ENCODE measurements around the gene NCLN.
"Not testable (repeated sequence)": the region's sequence is repeated elsewhere in the genome, so short reads cannot be mapped to it uniquely, and the experiment has no call there.

Gene NCLN

DNA sequence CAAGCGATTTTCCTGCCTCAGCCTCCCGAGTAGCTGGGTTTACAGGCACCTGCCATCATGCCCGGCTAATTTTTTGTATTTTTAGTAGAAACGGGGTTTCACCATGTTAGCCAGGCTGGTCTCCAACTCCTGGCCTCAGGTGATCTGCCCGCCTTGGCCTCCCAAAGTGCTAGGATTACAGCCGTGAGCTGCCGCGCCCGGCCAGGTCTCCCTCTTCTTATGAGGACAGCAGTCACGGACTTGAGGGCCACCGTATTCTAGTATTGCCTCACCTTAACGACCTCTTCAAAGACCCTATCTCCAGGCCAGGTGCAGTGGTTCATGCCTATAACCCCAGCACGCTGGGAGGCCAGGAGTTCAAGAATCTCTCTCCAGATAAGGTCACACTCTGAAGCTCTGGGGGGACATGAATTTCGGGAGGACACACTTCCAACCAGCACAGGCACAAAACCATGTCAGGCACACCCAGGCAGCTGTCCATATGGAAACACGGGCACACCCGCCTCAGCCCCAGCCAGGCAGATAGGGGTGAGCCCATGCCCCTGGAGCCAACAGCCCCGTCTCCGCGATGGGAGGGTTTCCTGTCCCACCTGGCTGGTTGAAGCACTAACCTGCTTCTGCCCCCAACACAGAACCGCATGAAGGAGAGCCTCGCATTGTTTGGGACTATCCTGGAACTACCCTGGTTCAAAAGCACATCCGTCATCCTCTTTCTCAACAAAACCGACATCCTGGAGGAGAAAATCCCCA, 28.5 kb upstream of the NCLN start:
- DNase-seq: no peak

DNA sequence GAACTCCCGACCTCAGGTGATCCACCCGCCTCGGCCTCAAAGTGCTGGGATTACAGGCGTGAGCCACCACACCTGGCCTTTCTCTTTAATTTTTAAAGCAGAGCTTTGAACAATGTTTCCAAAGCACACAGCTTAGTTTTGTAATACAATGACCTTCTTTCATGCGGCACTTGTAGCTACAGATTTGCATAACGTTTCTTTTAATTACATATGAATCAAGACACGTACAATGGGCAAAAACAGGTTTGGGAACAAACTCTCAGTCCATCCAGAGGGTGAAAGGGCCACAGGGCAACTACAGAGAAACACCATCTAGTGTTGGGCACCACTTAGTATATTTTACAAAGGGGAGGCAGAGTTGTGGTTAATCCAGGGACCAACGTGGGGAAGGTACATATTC, 26.2 kb upstream of the NCLN start:
- DNase-seq: no peak

DNA sequence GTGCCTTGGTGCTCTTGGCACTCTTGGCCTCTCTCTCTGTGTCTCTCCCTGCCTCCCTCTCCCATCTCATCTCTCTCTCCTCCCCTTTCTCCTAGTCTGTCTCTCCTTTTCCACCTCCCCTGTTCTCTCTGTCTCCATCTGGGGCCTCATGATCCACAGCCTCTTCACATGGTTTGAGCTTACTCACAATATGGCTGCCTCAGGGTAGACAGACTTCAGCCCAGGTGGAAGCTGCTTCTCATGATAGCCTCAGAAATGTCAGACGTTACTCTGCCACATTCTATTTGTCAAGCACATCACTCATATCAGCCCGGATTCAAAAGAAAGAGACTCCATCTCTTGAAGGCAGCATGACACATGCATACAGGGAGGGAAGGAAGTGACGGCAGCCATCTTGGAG, 25.5 kb upstream of the NCLN start:
- DNase-seq: no peak

DNA sequence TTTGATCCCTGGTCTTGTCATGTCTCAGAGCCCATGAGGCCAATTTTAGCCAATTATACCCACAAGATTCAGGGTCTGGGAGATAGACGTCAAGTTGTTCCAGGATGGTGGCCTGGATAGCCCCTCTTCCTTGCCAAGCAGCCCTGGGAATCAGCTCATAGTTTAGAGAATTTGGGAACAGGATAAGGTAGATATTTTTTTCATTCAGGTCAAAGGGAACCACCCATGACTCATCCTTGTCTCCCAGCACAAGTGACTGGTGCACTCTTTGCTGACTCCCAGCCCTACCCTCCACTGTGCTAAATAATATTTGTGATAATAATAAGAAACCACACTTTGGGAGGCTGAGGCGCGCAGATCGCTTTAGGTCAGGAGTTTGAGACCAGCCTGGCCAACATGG, 24.3 kb upstream of the NCLN start:
- DNase-seq: no peak

DNA sequence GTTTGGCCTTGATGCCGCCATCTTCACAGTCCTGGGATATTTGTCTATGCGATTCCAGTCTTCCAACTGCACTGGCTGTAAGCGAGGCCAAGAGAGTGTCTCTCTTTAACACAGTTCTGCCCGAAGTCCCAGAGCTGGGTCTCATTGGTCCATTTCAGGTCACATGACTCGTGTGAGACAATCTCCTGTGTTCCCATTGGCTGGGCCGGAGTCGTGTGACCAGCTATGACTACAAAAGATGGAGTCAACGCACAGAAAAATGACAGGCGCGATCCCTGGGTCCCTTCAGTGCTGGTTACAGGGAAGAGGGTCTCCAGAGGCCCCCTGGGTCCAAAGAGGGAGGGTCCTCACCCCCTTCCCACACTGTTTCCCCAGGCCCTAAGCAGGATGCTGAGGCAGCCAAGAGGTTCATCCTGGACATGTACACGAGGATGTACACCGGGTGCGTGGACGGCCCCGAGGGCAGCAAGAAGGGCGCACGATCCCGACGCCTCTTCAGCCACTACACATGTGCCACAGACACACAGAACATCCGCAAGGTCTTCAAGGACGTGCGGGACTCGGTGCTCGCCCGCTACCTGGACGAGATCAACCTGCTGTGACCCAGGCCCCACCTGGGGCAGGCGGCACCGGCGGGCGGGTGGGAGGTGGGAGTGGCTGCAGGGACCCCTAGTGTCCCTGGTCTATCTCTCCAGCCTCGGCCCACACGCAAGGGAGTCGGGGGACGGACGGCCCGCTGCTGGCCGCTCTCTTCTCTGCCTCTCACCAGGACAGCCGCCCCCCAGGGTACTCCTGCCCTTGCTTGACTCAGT, 23.1 kb upstream of the NCLN start:
- peak; percentile 44 for DNase-seq

DNA sequence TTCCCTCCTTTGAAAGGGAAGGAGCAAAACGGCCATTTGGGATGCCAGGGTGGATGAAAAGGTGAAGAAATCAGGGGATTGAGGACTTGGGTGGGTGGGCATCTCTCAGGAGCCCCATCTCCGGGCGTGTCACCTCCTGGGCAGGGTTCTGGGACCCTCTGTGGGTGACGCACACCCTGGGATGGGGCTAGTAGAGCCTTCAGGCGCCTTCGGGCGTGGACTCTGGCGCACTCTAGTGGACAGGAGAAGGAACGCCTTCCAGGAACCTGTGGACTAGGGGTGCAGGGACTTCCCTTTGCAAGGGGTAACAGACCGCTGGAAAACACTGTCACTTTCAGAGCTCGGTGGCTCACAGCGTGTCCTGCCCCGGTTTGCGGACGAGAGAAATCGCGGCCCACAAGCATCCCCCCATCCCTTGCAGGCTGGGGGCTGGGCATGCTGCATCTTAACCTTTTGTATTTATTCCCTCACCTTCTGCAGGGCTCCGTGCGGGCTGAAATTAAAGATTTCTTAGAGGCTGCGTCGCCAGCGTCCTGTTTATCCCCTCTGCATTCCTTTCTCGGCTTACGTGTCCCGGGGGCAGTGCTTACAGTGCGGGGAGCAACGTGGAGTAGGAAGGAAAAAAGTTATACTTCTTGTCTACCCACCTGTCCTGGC, 22.4 kb upstream of the NCLN start:
- DNase-seq: peak; percentile 61

DNA sequence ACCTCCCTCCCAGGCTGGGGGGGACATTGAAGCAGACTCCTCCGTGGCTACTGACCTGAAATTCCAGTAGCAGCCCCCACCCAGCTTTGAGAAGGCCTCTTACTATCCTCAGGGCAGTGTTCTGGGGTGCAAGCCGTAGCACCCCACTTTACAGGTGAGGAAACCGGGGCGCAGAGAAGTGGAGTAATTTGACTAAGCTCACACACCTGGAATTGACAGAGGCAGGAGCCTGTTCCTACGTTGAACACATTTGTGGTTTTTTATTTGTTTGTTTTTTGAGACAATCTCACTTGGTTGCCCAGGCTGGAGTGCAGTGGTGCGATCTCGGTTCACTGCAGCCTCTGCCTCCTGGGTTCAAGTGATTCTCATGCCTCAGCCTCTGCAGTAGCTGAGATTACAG, 21.8 kb upstream of the NCLN start:
- DNase-seq: no peak

DNA sequence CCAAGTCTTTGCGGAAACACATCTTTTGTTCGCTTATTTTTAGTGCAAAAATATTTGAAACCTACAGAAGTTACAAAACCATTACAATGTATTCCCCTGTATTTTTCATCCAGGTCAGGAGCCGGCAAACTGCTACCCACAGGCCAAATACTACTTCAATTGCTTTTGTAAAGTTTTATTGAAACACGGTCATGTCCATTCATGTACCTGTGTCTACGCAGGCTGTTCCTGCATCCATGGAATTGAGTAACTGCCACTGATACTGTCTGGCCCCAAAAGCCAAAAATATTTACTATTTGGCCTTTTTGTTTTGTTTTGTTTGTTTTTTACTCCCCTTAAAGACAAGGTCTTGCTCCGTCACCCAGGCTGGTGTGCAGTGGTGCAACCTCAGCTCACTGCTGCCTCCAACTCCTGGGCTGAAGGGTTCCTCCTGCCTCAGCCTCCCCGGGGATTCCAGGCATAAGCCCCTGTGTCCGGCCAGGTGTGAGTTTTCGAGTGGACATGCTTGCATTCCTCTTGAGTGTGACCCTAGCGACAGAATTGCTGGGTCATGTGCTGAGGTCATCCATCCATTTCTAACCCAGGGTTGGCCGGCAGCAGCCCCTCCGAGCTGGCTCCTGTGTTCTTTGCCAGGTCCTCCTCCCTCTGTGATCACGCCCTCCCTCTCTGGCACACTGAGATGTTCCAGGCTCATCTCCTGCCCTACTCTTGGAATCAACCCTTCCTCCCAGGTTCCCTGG, 18.0 kb upstream of the NCLN start:
- no peak for DNase-seq

DNA sequence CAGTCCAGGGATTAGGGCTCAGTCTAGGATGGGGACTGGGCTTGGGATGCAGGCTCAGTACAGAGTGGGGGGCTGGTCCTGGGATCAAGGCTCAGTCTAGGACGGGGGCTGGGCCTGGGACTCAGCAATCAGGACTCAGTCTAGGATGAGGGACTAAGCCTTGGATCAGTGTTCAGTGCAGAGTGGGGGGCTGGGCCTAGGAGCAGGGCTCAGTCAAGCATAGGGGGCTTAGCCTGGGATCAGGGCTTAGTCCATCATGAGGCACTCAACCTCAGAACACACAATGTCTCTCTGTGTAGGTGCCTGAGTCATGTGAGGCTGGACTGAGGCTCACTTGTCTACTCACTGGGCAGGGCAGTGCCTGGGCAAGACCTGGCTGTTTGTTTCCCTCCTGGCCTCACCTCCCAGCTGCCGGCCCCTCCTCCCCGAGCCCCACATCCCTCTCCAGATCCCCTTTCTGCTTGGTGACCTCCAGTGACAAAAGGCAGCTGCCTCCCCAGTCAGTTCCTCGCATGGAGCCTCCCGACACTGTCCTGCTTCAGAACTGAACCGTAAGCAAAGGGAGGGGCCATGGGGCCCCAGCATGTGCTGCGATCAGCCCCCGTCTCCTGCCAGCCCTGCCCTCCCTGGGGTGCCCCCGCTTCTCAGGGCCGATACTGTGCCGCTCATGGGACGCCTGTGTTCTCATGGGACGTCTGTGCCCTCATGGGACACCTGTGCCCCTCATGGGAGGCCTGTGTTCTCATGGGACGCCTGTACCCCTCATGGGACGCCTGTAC, 13.6 kb upstream of the NCLN start:
- DNase-seq: no peak

DNA sequence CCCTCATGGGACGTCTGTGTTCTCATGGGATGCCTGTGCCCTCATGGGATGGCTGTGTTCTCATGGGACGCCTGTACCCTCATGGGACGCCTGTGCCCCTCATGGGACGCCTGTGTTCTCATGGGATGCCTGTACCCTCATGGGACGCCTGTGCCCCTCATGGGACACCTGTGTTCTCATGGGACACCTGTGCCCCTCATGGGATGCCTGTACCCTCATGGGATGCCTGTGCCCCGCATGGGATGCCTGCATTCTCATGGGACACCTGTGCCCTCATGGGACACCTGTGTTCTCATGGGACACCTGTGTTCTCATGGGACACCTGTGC, 13.1 kb upstream of the NCLN start:
- DNase-seq: not testable (repeated sequence)

DNA sequence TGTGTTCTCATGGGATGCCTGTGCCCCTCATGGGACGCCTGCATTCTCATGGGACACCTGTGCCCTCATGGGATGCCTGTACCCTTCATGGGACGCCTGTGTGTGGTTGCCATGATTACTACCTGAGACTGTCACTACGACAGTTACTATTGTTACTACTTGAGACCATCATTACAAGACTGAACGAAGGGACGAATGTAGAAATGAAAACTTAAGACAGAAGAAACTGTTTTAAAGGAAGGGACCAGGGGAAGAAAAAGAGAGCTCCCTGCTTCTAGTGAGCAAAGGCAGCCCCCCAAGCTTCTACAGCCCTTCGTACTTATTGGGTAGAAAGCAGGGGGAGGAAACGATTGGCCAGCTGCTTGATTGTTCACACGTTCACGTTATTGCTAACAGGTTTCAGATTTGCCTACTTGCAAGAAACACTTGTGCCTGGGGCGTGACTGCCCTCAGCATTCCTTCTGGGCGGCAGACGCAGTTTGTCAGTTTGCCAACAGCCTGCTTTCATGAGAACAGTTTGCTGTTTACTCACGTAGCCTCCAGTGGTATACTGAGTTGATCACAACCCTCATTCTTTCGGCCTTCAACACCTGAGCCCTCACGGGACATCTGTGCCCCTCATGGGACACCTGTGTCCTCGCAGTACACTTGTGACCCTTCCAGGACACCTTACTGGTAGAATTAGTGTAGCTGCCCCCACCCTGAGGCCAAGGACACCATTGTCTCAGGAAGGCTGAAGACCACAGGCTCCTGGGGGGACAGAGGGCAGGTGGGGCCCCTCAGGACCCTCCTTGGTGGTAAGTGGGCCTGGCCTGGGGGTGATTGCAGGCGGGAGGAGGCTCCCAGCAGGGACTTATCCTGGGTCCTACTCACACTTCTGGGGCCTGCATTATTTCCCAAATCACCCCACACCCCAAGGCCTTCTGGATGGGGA, 9.7 kb upstream of the NCLN start:
- no peak for DNase-seq

DNA sequence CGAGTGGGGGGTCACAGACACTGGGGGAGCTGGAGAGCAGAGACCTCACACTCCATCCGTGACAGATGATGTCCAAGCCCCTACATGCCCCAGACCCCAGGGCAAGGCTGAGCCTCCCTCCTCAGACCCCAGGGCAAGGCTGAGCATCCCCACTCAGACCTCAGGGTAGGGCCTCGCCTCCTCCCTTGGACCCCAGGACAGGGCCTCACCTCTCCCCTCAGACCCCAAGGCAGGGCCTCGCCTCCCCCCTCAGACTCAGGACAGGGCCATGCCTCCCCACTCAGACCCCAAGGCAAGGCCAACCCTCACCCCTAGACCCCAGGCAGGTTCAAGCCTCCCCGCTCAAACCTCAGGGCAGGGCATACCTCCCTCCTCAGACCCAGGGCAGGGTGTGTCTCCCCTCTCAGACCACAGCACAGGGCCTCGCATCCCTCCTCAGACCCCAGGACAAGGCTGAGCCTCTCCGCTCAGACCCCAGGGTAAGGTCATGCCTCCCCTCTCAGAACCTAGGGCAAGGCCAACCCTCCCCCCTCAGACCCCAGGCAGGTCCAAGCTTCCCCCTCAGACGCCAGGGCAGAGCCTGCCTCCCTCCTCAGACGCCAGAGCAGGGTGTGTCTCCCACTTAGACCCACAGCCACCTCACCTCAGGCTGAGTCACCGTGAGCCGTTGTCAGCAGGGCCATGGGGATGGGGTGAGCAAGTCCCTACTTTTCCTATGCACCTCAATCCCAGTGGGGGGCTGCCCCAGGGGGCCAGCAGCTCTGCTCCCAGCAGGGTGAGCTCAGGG, 8.8 kb upstream of the NCLN start:
- DNase-seq: peak; percentile 46

DNA sequence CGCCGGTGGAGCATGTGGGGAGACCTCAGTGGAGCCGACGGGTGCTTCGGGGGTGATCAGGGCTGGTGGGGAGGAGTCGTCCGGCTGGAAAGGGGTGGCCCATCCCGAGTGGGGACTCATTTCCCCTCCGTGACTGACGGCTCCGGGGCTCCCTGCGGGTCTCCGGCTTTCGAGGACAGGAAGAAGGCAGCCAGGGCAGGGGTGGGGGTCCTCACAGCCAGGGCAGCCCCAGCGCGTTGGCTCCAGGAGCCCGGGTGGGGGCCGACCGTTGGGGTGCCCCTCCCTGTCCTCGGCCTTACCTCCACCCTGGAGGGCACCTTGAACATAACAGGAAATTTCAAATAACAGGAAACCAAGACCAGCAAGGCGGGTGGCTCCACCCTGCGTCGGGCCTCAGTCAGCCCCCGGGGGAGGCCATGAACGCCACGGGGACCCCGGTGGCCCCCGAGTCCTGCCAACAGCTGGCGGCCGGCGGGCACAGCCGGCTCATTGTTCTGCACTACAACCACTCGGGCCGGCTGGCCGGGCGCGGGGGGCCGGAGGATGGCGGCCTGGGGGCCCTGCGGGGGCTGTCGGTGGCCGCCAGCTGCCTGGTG, 7.3 kb upstream of the NCLN start, which contains the start of gene S1PR4:
TSS of gene S1PR4 (plus strand) at position 393 of the 596 bp plus-strand sequence. CDS start at position 417, 24 bp downstream.
- DNase-seq: peak; percentile 25

DNA sequence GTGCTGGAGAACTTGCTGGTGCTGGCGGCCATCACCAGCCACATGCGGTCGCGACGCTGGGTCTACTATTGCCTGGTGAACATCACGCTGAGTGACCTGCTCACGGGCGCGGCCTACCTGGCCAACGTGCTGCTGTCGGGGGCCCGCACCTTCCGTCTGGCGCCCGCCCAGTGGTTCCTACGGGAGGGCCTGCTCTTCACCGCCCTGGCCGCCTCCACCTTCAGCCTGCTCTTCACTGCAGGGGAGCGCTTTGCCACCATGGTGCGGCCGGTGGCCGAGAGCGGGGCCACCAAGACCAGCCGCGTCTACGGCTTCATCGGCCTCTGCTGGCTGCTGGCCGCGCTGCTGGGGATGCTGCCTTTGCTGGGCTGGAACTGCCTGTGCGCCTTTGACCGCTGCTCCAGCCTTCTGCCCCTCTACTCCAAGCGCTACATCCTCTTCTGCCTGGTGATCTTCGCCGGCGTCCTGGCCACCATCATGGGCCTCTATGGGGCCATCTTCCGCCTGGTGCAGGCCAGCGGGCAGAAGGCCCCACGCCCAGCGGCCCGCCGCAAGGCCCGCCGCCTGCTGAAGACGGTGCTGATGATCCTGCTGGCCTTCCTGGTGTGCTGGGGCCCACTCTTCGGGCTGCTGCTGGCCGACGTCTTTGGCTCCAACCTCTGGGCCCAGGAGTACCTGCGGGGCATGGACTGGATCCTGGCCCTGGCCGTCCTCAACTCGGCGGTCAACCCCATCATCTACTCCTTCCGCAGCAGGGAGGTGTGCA, 6.6 kb upstream of the NCLN start:
- DNase-seq: peak; percentile 47

DNA sequence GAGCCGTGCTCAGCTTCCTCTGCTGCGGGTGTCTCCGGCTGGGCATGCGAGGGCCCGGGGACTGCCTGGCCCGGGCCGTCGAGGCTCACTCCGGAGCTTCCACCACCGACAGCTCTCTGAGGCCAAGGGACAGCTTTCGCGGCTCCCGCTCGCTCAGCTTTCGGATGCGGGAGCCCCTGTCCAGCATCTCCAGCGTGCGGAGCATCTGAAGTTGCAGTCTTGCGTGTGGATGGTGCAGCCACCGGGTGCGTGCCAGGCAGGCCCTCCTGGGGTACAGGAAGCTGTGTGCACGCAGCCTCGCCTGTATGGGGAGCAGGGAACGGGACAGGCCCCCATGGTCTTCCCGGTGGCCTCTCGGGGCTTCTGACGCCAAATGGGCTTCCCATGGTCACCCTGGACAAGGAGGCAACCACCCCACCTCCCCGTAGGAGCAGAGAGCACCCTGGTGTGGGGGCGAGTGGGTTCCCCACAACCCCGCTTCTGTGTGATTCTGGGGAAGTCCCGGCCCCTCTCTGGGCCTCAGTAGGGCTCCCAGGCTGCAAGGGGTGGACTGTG, 5.9 kb upstream of the NCLN start:
- DNase-seq: peak; percentile 18

DNA sequence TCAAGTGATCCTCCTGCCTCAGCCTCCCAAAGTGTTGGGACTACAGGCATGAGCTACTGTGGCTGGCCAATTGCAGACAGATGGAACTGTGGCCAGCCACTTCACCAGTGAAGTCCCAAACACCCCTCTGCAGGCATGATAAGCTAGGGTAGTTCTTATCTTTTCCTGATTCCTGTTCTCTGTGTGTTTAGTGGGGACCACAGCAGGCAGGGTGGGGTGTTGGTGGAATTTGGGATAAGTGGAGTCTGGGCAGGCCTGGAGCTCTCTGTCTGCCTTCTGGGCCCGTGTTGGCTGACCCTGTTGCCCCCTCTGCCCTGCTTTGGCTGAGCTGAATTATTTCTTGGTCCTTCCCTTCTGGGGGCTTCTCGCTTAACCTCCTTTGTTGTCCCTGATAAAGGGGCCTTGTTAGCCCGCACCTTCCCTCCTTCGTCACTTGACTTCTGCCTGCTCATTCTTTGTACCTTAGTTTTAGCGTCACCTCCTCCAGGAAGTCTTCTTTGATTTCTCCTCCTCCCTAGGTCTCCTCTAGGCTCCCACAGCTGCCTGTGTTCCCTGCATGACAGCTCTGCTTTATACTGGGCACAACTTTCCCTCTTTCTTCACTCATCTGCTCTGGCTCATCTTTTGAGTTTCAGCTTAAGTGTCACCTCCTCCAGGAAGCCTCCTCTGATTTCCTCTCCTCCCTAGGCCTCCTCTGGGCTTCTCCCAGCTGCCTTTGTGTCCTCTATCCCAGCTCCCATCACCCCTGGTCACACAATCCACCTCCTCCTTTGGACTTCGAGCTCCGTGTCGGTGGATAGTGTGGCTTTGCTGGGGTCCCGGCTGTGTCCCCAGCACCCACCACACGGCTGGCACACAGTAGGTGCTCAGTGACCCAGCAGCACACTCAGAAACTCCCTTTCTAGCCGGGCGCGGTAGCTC, 1.7 kb upstream of the NCLN start:
- DNase-seq: no peak

DNA sequence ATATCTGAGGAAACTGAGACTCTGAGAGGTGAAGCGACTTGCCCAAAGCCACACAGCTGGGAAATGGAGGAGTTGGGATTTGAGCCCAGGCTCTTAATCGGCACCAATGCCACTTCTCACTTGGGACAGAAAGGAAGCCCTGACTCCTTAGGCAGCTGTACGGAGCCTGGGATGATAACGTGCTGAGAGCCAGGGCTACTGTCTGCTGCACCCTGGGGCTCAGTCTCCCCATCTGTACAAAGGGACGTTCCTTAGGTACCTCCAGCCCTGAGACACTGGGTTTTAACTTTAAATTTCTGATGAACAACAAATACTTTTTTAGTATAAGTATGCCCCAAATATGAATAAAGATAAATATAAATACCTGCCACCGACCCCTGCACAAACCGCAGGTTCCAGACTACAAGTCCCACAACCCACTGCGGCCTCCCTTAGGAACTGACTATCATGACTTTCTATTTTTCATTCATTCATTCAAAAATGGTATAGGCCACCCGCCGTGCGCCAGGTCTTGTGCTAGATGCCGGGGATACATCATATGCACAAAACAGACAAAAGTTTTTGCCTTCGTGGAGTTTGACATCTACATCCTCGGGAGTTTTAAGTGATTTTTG, 776 bp upstream of the NCLN start:
- no peak for DNase-seq

Data from inflammatory macrophage treated with lipopolysaccharide for 4 hours (primary cell).